ENCODE data around the gene RNF39.

DNA sequence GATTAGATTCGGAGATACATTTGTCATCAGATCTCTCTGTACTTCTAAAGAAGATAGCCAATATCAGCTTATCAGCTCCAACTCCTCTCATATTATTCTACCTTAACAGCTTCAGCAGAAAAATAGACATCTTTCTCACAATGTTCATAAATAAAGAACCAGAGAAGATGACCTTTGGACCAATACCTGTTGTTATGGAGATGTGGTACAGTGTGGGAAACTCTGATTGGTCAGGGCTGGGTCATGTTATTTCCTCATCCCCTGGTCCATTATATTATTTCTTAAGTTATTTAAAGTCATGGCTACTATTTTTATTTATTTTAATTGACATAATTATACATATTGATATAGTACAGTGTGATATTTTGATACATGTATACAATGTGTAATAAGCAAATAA lies 50.4 kb downstream of the RNF39 start:
- TF ChIP-seq, protein P1, sequence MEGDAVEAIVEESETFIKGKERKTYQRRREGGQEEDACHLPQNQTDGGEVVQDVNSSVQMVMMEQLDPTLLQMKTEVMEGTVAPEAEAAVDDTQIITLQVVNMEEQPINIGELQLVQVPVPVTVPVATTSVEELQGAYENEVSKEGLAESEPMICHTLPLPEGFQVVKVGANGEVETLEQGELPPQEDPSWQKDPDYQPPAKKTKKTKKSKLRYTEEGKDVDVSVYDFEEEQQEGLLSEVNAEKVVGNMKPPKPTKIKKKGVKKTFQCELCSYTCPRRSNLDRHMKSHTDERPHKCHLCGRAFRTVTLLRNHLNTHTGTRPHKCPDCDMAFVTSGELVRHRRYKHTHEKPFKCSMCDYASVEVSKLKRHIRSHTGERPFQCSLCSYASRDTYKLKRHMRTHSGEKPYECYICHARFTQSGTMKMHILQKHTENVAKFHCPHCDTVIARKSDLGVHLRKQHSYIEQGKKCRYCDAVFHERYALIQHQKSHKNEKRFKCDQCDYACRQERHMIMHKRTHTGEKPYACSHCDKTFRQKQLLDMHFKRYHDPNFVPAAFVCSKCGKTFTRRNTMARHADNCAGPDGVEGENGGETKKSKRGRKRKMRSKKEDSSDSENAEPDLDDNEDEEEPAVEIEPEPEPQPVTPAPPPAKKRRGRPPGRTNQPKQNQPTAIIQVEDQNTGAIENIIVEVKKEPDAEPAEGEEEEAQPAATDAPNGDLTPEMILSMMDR (conservative IDR thresholded peaks at IDR 0.05; ENCODE audit: low read depth in 2 of 2), result no peak
- TF ChIP-seq, protein P2, sequence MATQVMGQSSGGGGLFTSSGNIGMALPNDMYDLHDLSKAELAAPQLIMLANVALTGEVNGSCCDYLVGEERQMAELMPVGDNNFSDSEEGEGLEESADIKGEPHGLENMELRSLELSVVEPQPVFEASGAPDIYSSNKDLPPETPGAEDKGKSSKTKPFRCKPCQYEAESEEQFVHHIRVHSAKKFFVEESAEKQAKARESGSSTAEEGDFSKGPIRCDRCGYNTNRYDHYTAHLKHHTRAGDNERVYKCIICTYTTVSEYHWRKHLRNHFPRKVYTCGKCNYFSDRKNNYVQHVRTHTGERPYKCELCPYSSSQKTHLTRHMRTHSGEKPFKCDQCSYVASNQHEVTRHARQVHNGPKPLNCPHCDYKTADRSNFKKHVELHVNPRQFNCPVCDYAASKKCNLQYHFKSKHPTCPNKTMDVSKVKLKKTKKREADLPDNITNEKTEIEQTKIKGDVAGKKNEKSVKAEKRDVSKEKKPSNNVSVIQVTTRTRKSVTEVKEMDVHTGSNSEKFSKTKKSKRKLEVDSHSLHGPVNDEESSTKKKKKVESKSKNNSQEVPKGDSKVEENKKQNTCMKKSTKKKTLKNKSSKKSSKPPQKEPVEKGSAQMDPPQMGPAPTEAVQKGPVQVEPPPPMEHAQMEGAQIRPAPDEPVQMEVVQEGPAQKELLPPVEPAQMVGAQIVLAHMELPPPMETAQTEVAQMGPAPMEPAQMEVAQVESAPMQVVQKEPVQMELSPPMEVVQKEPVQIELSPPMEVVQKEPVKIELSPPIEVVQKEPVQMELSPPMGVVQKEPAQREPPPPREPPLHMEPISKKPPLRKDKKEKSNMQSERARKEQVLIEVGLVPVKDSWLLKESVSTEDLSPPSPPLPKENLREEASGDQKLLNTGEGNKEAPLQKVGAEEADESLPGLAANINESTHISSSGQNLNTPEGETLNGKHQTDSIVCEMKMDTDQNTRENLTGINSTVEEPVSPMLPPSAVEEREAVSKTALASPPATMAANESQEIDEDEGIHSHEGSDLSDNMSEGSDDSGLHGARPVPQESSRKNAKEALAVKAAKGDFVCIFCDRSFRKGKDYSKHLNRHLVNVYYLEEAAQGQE (IDR thresholded peaks at IDR 0.05; ENCODE audit: unreplicated experiment), result no peak
- no peak for TF ChIP-seq EZH2phosphoT487 (IDR thresholded peaks at IDR 0.05; ENCODE audit: unreplicated experiment)
- TF ChIP-seq, protein P3, sequence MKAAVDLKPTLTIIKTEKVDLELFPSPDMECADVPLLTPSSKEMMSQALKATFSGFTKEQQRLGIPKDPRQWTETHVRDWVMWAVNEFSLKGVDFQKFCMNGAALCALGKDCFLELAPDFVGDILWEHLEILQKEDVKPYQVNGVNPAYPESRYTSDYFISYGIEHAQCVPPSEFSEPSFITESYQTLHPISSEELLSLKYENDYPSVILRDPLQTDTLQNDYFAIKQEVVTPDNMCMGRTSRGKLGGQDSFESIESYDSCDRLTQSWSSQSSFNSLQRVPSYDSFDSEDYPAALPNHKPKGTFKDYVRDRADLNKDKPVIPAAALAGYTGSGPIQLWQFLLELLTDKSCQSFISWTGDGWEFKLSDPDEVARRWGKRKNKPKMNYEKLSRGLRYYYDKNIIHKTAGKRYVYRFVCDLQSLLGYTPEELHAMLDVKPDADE (IDR thresholded peaks at IDR 0.05), result no peak
- no peak for TF ChIP-seq ZNF331 (CRISPR knock-in tag; IDR thresholded peaks at IDR 0.05; ENCODE audit: low read depth)
- TF ChIP-seq EZH2 (IDR thresholded peaks at IDR 0.05; ENCODE audit: low read depth, unreplicated experiment), result no peak
- TF ChIP-seq STAT1 (IDR thresholded peaks at IDR 0.05; ENCODE audit: unreplicated experiment), result no peak
- TF ChIP-seq POLR2AphosphoS5 (IDR thresholded peaks at IDR 0.05; ENCODE audit: low read depth), result no peak
- no peak for TF ChIP-seq ZNF114 (CRISPR knock-in tag; IDR thresholded peaks at IDR 0.05)
- TF ChIP-seq CREB1 (CRISPR knock-in tag; IDR thresholded peaks at IDR 0.05; ENCODE audit: low read depth), result no peak
- no peak for TF ChIP-seq JUNB (IDR thresholded peaks at IDR 0.05; ENCODE audit: unreplicated experiment)
- TF ChIP-seq NANOG (IDR thresholded peaks at IDR 0.05; ENCODE audit: borderline replicate concordance), result no peak
